Thyroid gland (tissue), 4 donors: ENCODE data around the gene PLCB1.

Experiments
- POLR2A ChIP-seq, 2 donors: fragments of 450-650 bp; IDR thresholded peaks; one replicate each; pipeline ENCODE4 v1.6.1; 2017; ENCODE audit warnings: antibody characterized with exemption in 2 of 2, mild to moderate bottlenecking in 2 of 2, moderate library complexity in 1 of 2
- TF ChIP-seq, protein P1 (sequence below), 6 experiments: fragments of 200-600 bp in 3 of 6; fragments of 450-650 bp in 3 of 6; sonication (generic) in 3 of 6; IDR thresholded peaks; one replicate each; pipeline ENCODE4 v1.5.1; 2016 to 2019; ENCODE audit warnings: antibody characterized with exemption in 6 of 6, mild to moderate bottlenecking in 2 of 6, inconsistent platforms in 1 of 6, moderate library complexity in 1 of 6

DNA sequence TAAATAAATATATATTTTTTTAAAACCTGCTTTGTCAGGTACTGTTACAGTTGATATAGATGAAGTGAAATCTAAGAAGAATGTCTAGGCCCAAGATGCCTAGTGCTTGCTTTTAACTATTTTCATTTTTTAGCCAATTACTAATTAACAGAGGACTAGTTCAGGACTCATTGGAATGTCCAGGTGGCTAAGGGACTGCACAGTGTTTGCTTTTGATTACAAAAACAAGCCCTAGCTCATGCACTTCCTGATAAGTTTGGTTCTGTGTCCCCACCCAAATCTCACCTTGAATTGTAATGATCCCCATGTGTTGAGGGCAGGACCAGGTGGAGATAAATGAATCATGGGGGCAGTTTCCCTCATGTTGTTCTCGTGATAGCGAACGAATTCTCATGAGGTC is 417.1 kb downstream of the PLCB1 start:
- TF ChIP-seq POLR2A (IDR thresholded peaks at IDR 0.05) = no peak
- TF ChIP-seq, protein P1, sequence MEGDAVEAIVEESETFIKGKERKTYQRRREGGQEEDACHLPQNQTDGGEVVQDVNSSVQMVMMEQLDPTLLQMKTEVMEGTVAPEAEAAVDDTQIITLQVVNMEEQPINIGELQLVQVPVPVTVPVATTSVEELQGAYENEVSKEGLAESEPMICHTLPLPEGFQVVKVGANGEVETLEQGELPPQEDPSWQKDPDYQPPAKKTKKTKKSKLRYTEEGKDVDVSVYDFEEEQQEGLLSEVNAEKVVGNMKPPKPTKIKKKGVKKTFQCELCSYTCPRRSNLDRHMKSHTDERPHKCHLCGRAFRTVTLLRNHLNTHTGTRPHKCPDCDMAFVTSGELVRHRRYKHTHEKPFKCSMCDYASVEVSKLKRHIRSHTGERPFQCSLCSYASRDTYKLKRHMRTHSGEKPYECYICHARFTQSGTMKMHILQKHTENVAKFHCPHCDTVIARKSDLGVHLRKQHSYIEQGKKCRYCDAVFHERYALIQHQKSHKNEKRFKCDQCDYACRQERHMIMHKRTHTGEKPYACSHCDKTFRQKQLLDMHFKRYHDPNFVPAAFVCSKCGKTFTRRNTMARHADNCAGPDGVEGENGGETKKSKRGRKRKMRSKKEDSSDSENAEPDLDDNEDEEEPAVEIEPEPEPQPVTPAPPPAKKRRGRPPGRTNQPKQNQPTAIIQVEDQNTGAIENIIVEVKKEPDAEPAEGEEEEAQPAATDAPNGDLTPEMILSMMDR (IDR thresholded peaks at IDR 0.05) = no peak
